Mesothelial cell of epicardium (in vitro differentiated cells): Measurements from ENCODE around the gene BIRC3. TPM values are rescaled to one million over a fixed set of nuclear protein-coding genes. Genes with fewer than 3 reads are reported as not detected.
"Not testable (repeated sequence)": the region's sequence is repeated elsewhere in the genome, so short reads cannot be mapped to it uniquely, and the experiment has no call there.

ENCODE experiments used
- DNase-seq, 2 experiments: peaks; one replicate each; pipeline ENCODE4 v3.0.0; 2021; ENCODE audit warnings: low spot score in 2 of 2; ENCODE audit not compliant: unreplicated experiment in 2 of 2
- H3K27ac Mint-ChIP-seq: 2 replicates; pipeline ENCODE4 v1.8.0; 2021; ENCODE audit warnings: mixed read lengths
- H3K27me3 Mint-ChIP-seq: 2 replicates; pipeline ENCODE4 v1.8.0; 2021; ENCODE audit warnings: low read depth, mixed read lengths
- H3K36me3 Mint-ChIP-seq: 2 replicates; pipeline ENCODE4 v1.8.0; 2021; ENCODE audit warnings: mixed read lengths
- H3K4me1 Mint-ChIP-seq: 2 replicates; pipeline ENCODE4 v1.8.0; 2021; ENCODE audit warnings: mixed read lengths
- H3K4me3 Mint-ChIP-seq: 2 replicates; pipeline ENCODE4 v1.8.0; 2021; ENCODE audit warnings: mild to moderate bottlenecking, moderate library complexity, mixed read lengths
- H3K9me3 Mint-ChIP-seq: 2 replicates; pipeline ENCODE4 v1.8.0; 2021; ENCODE audit warnings: mixed read lengths
- CTCF ChIP-seq: fragments of 200-600 bp; sonication (generic); IDR thresholded peaks from one replicate; pipeline ENCODE4 v1.5.0; 2021; ENCODE audit warnings: antibody characterized with exemption; ENCODE audit not compliant: unreplicated experiment
- total RNA-seq: library from RNA; stranded (reverse); gene quantifications from 3 replicates; pipeline ENCODE4 v1.2.1, GENCODE V29; 2021

Gene BIRC3
- total RNA-seq, 1 donor from 2014 or later, result 1.4 TPM

GRCh38 chr11:102338479-102339010, 21.3 kb downstream of the BIRC3 start:
- Mint-ChIP-seq H3K27ac (no peak overlapping the region), H3K4me3 (no peak overlapping the region), H3K27me3 (no peaks in the 10 kb centered on the region), H3K36me3 (no peaks in the 10 kb centered on the region), H3K9me3 (no peaks in the 10 kb centered on the region), H3K4me1 (peaks cover 2% of the 10 kb centered on the region)
- TF ChIP-seq CTCF, result no peak
- no peak for DNase-seq

GRCh38 chr11:102341311-102341710, 24.0 kb downstream of the BIRC3 start:
- peaks cover 11% of the 10 kb centered on the region for H3K4me1 Mint-ChIP-seq
- H3K27ac Mint-ChIP-seq, DNase-seq, H3K27me3 Mint-ChIP-seq, H3K4me3 Mint-ChIP-seq, H3K9me3 Mint-ChIP-seq, H3K36me3 Mint-ChIP-seq: not testable (repeated sequence)

- Mint-ChIP-seq H3K36me3 (no peaks in the 10 kb centered on the region), H3K4me1 (peaks cover 11% of the 10 kb centered on the region), H3K27me3 (no peaks in the 10 kb centered on the region), H3K4me3 (no peak overlapping the region), H3K9me3 (no peaks in the 10 kb centered on the region), H3K27ac (no peak overlapping the region)
- DNase-seq, result peak; percentile 30 to 66
- peak; percentile 82 for TF ChIP-seq CTCF
Measured at GRCh38 chr11:102341844-102342318, 24.6 kb downstream of the BIRC3 start.

GRCh38 chr11:102343809-102344208, 26.5 kb downstream of the BIRC3 start:
- no peaks in the 10 kb centered on the region for H3K27me3 Mint-ChIP-seq
- H3K4me3 Mint-ChIP-seq, result no peak overlapping the region
- no peak overlapping the region for H3K27ac Mint-ChIP-seq
- H3K36me3 Mint-ChIP-seq, result no peaks in the 10 kb centered on the region
- TF ChIP-seq CTCF, result no peak
- no peak for DNase-seq
- no peaks in the 10 kb centered on the region for H3K9me3 Mint-ChIP-seq
- peaks cover 20% of the 10 kb centered on the region for H3K4me1 Mint-ChIP-seq

GRCh38 chr11:102345904-102346303, 28.6 kb downstream of the BIRC3 start:
- Mint-ChIP-seq H3K4me1 (peaks cover 26% of the 10 kb centered on the region), H3K4me3 (peak overlapping the region; percentile 96), H3K36me3 (peaks cover 3% of the 10 kb centered on the region), H3K27ac (peak overlapping the region; percentile 99), H3K9me3 (no peaks in the 10 kb centered on the region), H3K27me3 (no peaks in the 10 kb centered on the region)
- TF ChIP-seq CTCF, result no peak
- DNase-seq, result no peak

- peaks cover 3% of the 10 kb centered on the region for H3K36me3 Mint-ChIP-seq
- no peak for DNase-seq
- H3K27me3 Mint-ChIP-seq, result no peaks in the 10 kb centered on the region
- H3K4me1 Mint-ChIP-seq, result peaks cover 26% of the 10 kb centered on the region
- H3K4me3 Mint-ChIP-seq, result peak overlapping the region; percentile 96
- no peak for TF ChIP-seq CTCF
- no peaks in the 10 kb centered on the region for H3K9me3 Mint-ChIP-seq
- peak overlapping the region; percentile 99 for H3K27ac Mint-ChIP-seq
Measured at GRCh38 chr11:102346456-102346747, 29.1 kb downstream of the BIRC3 start.
